ENCODE results near the gene RPS29.
"Not testable (repeated sequence)": the region's sequence is repeated elsewhere in the genome, so short reads cannot be mapped to it uniquely, and the experiment has no call there.

Gene RPS29

GRCh38 chr14:49585803-49586672 lies at the start of gene RPS29:
Gene RPS29, minus strand, starts transcription at chr14:49586380. Its CDS starts 34 bp downstream, at chr14:49586346.
- peak; percentile 99 for DNase-seq

DNA sequence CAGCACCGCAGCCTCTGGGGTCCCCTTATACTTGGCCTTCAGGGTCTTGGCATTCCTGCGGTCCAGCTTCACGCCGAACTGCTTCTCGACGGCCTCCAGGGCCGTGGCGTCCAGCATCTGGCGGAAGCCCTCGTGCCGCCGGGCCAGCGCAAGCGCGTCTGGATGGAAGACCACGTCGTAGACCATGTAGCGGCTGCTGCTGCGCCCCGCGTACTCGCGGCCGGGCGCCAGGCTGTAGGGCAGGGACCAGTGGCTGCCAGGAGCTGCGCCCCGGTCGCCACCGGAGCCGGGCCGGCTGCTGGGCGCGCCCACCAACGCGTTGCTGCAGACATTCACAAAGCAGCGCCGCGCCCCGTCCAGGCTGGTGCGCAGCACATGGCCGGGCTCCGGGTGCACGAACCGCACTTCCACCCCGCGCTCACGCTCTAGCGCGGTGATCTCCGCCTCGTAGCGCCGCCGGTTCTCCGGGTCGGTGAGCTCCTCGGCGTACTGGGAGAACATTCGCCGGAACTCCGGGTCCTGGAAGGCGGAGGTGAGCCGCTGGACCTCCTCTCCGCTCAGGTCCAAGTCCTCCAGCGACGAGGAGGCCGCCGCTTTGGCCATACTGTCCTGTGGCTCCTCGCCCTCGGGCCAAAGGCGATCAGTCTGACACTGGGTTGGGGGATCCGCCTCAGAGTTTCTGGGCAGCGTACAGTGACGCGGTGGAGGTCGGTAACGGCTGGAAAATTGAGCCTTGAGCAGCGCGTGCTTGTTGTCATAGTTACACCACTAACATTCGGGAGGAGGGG lies 48.6 kb upstream of the RPS29 start, which contains the start of gene DNAAF2:
DNAAF2 (minus strand) TSS at position 698 of the 788 bp plus-strand sequence; CDS start at position 603, 95 bp downstream.
- peak; percentile 71 for DNase-seq

- DNase-seq: peak; percentile 94
Measured at GRCh38 chr14:49633640-49634546, 47.7 kb upstream of the RPS29 start.

DNA sequence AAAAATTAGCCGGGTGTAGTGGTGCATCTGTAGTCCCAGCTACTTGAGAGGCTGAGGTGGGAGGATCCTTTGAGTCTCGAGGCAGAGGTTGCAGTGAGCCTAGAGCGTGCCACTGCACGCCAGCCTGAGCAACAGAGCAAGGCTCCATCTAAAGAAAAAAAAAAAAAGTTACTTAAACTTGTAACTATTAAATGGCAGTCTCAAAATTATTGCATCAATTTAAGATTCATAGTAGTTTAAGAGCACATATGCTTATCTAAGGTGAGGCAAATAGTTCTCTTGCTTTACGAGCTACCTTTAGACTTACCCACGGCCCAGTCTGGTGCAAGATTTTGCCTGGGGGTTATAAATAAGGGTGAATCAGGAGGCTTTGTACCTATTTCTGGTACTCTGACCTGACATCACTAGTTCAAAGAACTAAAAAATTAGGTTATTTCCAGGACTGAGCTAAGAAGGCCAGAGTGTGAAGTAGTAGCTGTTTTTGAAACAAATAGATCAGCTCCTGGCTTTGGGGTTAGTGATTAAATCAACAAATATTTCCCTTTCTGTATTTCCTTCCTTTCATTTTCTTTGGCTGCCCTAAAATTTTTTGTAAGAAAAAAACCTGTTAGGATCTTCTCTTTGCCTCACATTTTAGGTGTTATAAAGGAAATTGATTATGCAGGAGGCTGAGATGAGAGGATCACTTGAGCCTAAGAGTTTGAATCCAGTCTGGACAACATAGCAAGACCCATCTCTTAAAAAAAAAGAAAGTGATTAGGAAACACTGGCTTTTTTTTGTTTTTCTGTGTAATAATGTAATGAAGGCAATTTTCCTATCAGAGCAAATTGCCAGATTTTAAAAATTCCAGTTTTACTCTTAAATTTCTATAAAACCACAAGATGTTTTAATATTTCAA lies 38.0 kb upstream of the RPS29 start:
- DNase-seq: no peak

DNA sequence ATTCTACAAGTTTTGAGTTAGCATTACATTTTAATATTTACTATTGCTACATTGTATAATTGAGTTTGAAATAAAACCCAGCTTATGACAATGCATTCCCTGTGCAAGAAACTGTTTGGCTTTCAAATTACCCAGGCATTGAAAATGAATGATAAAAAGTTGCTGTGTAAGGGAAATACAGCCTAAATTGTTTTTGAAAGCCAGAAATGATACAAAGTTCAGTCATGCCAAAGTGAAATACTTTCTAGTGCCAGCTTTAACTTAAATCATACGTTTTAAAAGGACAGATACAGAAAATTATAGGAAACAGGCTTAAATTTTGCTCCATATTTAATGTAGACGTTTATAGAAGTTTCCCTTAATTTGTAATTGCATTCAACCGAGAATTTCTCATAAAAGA lies 37.2 kb upstream of the RPS29 start:
- no peak for DNase-seq

DNA sequence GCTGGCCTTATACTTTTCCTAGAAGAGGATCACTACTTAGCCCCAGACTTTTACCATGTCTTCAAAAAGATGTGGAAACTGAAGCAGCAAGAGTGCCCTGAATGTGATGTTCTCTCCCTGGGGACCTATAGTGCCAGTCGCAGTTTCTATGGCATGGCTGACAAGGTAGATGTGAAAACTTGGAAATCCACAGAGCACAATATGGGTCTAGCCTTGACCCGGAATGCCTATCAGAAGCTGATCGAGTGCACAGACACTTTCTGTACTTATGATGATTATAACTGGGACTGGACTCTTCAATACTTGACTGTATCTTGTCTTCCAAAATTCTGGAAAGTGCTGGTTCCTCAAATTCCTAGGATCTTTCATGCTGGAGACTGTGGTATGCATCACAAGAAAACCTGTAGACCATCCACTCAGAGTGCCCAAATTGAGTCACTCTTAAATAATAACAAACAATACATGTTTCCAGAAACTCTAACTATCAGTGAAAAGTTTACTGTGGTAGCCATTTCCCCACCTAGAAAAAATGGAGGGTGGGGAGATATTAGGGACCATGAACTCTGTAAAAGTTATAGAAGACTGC lies 35.9 kb upstream of the RPS29 start:
- DNase-seq: peak; percentile 16

DNA sequence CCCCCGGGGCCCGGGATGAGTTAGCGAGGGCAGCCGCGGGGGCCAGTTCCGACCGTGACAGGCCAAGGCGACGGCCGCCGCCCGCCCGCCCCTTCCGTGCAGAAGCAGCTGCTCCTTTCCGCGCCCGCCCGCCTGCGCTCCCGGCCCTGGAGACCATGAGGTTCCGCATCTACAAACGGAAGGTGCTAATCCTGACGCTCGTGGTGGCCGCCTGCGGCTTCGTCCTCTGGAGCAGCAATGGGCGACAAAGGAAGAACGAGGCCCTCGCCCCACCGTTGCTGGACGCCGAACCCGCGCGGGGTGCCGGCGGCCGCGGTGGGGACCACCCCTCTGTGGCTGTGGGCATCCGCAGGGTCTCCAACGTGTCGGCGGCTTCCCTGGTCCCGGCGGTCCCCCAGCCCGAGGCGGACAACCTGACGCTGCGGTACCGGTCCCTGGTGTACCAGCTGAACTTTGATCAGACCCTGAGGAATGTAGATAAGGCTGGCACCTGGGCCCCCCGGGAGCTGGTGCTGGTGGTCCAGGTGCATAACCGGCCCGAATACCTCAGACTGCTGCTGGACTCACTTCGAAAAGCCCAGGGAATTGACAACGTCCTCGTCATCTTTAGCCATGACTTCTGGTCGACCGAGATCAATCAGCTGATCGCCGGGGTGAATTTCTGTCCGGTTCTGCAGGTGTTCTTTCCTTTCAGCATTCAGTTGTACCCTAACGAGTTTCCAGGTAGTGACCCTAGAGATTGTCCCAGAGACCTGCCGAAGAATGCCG lies 35.1 kb upstream of the RPS29 start:
- DNase-seq: peak; percentile 48

- peak; percentile 97 for DNase-seq
Measured at GRCh38 chr14:49620182-49621113, 34.3 kb upstream of the RPS29 start, which contains the start of the genes MGAT2 and RPL36AL. Gene MGAT2, plus strand, starts transcription at chr14:49620799. Its CDS starts 470 bp downstream, at chr14:49621269. Gene RPL36AL, minus strand, starts transcription at chr14:49620626. Its CDS starts 1,522 bp downstream, at chr14:49619104.

- no peak for DNase-seq
Measured at GRCh38 chr14:49619730-49620129, 33.5 kb upstream of the RPS29 start.

- not testable (repeated sequence) for DNase-seq
Measured at GRCh38 chr14:49619273-49619672, 33.1 kb upstream of the RPS29 start.

- no peak for DNase-seq
Measured at GRCh38 chr14:49617852-49618519, 31.8 kb upstream of the RPS29 start.

GRCh38 chr14:49615776-49616175 lies 29.6 kb upstream of the RPS29 start:
- no peak for DNase-seq

GRCh38 chr14:49614196-49614595 lies 28.0 kb upstream of the RPS29 start:
- DNase-seq: no peak

- no peak for DNase-seq
Measured at GRCh38 chr14:49612671-49613070, 26.5 kb upstream of the RPS29 start.

GRCh38 chr14:49612251-49612650 lies 26.1 kb upstream of the RPS29 start:
- DNase-seq: no peak

DNA sequence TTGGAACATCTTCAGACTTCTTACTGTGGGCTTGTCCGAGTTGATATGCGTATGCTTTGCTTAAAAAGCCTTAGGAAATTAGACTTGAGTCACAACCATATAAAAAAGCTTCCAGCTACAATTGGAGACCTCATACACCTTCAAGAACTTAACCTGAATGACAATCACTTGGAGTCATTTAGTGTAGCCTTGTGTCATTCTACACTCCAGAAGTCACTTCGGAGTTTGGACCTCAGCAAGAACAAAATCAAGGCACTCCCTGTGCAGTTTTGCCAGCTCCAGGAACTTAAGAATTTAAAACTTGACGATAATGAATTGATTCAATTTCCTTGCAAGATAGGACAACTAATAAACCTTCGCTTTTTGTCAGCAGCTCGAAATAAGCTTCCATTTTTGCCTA lies 21.4 kb upstream of the RPS29 start:
- DNase-seq: no peak

DNA sequence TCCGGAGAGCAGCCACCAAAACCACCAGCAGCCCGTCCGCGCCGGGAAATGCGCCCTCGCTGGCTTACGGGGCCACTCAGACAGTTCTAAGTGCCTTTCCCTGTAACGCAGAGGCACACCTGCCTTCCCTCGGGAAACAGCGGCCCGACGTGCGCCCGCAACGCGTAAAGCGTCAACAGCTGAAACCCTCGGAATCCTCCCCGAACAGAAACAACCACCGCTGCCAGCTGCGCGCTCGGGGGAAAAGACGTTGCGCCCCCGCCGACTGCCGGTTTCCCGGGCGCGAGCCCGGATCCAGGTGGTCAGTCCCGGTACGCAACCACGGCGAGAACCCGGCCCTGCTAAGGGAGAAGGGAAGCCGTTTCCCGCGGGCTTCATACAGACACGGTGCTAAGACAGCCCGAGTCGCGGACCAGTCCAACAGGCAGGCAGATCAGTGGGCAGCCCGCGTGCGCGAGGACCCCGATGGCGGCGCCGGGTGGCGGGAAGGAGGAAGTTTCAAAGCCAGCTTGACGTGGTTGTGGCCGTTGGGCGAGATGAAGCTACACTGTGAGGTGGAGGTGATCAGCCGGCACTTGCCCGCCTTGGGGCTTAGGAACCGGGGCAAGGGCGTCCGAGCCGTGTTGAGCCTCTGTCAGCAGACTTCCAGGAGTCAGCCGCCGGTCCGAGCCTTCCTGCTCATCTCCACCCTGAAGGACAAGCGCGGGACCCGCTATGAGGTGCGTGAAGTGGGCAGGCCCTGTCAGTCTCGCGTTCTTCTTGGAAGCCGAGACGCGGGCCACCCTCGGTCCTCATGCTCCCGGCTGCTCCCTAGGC lies 12.5 kb upstream of the RPS29 start, which contains the start of gene LRR1:
LRR1 (plus strand) TSS at position 456 of the 816 bp plus-strand sequence; CDS start at position 537, 81 bp downstream.
- DNase-seq: peak; percentile 91

DNA sequence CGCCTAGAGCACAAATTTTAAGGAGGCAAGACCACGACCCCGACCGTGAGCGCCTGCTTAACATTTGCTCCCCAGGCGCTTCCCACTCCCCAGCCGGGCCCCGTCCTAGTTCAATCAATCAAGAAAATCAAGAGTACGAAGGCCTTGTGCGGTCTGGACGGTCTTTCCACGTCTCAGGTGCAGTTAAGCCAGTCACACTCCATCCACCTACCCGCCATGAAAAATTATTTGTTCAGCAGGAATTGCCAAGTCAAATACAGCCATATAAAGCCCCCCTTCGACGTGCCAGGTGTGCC lies 12.0 kb upstream of the RPS29 start:
- DNase-seq: no peak

Measured in NCI-H1105 treated with DMSO at 0.1 percent for 48 hours (cell line).